Measurements from ENCODE around the gene BIK.
"Not testable (repeated sequence)": the region's sequence is repeated elsewhere in the genome, so short reads cannot be mapped to it uniquely, and the experiment has no call there.

The BIK gene

GRCh38 chr22:43142880-43143562 is 32.5 kb downstream of the BIK start, which contains the start of gene MCAT:
Gene MCAT (minus strand): TSS chr22:43143398. CDS start chr22:43143348, 50 bp downstream.
- DNase-seq, result peak; percentile 84

DNA sequence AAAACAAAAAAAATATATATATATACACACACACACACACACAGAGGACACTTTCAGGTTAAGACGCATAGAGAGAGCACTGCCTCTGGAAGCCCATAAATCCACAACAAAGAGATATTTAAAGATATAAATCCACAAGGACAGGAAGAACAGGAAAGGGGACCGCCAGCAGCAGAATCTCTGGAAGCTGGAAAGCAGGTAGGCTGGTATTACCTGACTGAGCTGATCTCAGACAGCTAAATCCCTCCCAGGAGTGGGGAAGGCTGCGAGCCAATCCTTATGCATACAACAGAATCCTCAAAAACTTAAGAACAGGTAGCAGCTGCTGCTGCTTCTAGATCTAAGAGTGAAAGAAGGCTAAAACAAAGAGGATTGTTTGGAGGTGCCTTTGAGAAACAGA is 34.4 kb downstream of the BIK start:
- DNase-seq, result no peak

DNA sequence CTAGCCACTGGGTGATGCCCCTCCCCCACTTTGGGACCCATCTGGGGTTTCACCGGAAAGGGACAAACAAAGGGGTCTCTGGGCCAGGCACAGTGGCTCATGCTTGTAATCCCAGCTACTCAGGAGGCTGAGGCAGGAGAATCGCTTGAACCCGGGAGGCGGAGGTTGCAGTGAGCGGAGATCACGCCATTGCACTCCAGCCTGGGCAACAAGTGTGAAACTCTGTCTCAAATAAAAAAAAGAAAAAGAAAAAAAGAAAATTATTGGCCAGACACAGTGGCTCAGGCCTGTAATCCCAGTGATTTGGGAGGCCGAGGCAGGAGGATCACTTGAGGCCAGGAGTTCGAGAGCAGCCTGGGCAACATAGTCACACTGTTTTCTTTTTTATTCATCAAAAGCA is 34.8 kb downstream of the BIK start:
- not testable (repeated sequence) for DNase-seq

DNA sequence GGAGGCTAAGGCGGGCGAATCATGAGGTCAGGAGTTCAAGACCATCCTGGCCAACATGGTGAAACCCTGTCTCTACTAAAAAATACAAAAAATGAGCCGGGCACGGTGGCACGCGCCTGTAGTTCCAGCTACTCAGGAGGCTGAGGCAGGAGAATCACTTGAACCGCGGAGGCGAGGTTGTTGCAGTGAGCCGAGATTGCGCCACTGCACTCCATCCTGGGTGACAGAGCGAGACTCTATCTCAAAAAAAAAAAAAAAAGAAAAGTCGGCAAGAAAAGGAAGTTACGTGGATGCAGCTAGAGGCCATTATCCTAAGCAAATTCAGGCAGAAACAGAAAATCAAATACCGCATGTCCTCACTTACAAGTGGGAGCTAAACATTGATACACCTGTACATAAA is 35.8 kb downstream of the BIK start:
- not testable (repeated sequence) for DNase-seq

- no peak for DNase-seq
Observed at GRCh38 chr22:43147821-43148220, 37.3 kb downstream of the BIK start.

DNA sequence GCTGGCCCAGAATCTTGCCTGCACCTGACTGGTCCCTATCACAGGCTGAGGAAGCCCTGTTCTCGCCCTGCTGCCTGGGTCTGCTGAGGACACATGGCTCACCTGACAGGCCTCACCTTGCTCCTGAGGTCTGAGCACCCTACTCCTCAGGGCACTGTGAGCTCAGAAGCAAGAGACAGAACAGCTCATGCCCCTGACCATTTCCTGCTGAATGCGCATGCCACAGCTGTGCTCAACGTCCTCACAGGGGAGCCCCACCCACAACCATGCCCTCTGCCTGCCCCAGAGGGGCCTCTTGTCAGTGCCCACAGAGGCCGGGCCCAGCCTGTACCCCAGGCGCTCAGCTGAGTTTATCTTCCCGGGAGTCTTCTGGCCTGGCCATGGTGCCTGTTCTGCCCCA is 38.0 kb downstream of the BIK start:
- DNase-seq, result no peak

GRCh38 chr22:43150731-43151206 is 40.2 kb downstream of the BIK start:
- DNase-seq, result no peak

- peak; percentile 57 for DNase-seq
Observed at GRCh38 chr22:43151251-43152002, 40.9 kb downstream of the BIK start, which contains the start of gene TSPO. Gene TSPO (plus strand): TSS chr22:43151559. CDS start chr22:43159239, 7,680 bp downstream.

- DNase-seq, result no peak
Observed at GRCh38 chr22:43152003-43152356, 41.4 kb downstream of the BIK start.

DNA sequence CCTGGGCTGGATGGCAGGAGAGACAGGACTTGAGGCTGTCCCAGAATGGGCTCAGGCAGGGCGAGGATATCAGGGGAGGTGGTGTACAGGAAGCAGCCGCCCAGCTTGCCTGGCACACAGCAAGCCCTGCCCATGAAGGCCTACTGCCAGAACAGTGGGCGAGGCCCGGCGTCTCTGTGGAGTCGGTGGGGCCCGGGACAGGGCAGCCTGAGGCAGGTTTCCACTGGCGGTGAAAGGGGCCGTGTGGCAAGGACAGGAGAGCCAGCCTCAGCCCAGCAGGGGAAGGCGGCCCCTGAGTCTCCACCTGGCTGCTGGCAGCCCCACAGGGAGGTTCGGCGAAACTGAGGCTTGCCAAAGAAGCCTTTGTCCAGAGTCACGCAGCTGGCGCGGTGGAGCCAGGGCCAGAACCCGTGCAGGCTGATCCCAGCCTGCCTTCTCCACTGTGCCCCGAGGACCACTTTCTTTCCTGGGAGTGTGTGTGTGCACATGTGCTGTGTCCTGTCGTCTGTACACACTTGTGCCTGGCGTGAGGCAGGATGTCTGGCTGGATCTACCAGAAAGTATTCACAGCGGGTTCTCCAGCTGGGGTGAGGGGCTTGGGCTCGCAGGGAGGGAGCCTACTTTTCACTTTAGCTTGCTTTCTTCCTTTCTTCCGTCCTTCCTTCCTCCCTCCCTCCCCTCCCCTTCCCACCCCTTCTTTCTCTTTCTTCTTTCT is 42.0 kb downstream of the BIK start:
- DNase-seq, result peak; percentile 66

DNA sequence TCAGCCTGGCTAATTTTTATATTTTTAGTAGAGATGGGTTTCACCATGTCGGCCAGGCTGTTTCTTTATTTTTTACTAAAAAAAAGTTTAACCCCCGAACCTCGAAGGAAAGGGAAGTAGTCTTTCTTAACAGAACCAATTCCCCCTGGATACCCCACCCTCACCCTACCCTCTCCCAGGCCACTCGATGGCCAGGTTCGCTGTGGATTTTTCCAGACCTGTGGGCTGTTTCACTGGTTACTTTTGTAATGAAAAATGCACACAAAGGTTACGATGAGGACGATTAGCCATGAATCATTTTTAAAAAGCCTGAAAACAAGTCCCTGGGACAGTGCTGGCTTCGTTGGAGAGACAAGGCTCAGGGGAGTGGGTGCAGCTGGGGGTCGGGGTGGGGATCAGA is 43.3 kb downstream of the BIK start:
- DNase-seq, result no peak

DNA sequence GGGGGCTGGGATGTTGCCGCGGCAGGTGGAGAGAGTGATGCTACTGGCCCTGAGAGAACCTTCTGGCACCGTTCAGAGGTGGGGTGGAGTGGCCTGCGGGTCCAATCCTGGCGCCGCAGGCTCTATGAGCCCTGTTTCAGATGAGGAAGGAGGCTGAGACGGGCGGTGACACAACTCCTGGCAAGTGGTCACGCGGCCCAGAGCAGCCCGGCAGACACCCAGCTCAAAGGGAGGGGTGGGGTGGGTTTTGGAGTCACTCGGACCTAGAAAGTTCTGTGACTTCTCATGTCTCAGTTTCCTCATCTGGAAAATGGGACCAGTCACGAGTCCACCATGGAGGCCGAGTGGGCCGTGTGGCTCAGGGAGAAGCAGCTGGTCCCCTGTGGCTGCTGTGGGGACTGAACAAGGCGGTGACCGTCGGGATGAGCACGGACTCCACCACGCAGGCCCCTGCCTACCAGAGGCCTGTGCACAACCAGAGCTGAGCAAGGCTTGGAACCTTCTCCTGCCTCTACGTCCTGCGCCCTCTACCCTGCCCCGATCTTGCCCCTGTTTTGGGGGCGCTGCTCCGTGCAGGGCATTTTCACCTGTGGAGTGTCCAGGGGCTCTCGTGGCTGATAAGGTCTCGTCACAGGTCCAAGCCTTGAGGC is 44.5 kb downstream of the BIK start:
- DNase-seq, result no peak

- DNase-seq, result no peak
Observed at GRCh38 chr22:43155789-43156188, 45.2 kb downstream of the BIK start.

DNA sequence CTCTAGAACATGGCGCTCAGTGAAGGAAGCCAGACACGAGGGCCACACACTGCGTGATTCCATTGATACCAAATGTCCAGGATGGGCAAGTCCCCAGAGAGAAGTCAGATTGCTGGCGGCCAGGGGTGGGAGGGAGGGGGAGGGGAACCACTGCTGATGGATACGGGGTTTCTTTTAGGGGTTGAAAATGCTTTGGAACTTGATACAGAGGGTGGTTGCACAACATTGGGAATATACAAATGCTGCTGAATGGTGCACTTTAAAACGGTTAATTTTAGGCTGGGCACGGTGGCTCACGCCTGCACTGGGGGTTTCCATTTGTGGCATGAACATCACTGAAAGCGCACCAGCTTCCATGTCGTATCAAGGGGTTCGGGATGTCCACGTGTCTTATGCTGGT is 45.9 kb downstream of the BIK start:
- no peak for DNase-seq

GRCh38 chr22:43157874-43158546 is 47.5 kb downstream of the BIK start:
- no peak for DNase-seq

DNA sequence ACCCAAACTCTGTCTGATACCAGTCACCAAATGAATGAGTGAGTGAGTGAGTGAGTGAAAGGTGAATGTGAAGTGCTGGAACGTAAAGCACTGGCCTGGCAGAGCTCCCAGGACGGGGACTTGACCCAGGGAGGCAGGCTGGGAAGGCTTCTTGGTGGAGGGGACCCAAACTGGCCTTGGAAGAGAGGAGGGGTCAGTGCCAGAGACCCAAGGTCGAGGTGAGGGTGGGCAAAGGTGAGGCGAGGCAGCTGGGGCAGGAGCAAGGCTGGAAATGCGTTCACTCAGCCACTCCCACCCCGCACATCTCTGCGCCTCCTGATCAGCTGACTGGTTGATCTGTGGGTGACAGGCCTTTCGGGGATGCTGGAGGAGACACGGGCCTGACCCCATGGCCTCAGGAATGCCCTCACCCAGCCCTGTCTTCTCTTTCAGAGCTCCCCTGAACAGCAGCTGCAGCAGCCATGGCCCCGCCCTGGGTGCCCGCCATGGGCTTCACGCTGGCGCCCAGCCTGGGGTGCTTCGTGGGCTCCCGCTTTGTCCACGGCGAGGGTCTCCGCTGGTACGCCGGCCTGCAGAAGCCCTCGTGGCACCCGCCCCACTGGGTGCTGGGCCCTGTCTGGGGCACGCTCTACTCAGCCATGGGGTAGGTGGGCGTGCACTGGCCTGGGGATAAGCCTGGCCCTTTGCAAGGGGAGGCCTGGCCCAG is 48.4 kb downstream of the BIK start:
- no peak for DNase-seq

GRCh38 chr22:43159484-43160178 is 49.1 kb downstream of the BIK start:
- DNase-seq, result no peak

- no peak for DNase-seq
Observed at GRCh38 chr22:43160497-43161126, 50.1 kb downstream of the BIK start.

DNA sequence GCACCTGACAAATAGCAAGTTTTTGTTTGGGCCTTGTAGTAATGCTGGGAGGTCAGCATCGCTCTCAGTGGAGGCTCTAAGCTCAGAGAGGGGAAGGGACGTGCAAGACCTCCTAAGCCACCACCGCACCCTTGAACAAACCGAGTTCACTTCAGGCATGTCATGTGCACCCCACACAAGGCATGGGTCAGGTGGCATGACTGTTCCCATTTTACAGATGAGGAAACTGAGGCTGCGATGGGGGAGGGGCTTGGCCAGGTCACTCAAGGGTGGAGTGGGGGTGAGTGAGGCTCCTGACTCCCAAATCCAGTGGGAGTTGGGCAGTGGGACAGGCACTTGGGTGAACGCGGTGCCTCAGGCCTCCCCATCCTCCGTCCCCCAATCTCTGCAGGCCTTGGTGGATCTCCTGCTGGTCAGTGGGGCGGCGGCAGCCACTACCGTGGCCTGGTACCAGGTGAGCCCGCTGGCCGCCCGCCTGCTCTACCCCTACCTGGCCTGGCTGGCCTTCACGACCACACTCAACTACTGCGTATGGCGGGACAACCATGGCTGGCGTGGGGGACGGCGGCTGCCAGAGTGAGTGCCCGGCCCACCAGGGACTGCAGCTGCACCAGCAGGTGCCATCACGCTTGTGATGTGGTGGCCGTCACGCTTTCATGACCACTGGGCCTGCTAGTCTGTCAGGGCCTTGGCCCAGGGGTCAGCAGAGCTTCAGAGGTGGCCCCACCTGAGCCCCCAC is 52.0 kb downstream of the BIK start:
- no peak for DNase-seq

DNA sequence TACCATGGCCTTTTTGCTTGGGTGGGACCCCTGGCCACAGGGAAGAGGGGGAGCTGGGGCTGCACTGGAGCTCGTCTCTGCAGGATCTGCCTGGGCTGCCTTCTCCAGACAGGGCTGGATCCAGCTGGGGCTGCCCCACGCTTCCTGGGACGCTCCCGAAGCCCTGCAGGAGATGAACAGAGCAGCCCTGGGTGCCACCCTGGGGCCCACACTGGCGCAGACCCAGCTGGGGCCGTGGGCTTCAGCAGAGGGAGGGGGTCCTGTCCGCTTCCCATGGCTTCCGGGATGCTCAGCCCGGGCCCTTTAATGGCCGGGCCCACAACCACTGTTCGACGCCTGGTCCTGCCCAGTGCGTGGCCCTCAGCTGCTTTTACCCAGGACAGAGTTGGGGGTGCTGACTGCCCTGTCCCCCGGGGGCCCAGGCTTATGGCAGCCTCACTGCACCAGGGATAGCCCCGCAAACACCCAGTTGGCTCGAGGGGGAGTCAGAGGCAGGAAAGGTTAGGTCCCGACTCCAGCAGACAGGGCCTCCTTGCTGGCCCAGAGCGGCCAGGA is 52.8 kb downstream of the BIK start:
- no peak for DNase-seq

Data from stimulated activated CD4-positive, alpha-beta T cell treated with anti-CD3 and anti-CD28 coated beads, Interleukin-4, amount 100 ng/mL, for 24 hours (primary cell).